HG03354 (cell line): ENCODE data around the gene RGS12.

Experiments
- ATAC-seq: cut with Tn5 transposase; IDR thresholded peaks from one replicate; pipeline ENCODE4 v1.9.1; 2021; ENCODE audit warnings: mild to moderate bottlenecking; ENCODE audit not compliant: unreplicated experiment, poor library complexity, severe bottlenecking

The RGS12 gene

GRCh38 chr4:3271131-3271530, 21.7 kb upstream of the RGS12 start:
- ATAC-seq: no peak

GRCh38 chr4:3276986-3277385, 15.8 kb upstream of the RGS12 start:
- no peak for ATAC-seq

- no peak for ATAC-seq
Observed at GRCh38 chr4:3280466-3280865, 12.4 kb upstream of the RGS12 start.

GRCh38 chr4:3283483-3283882, 9.3 kb upstream of the RGS12 start:
- no peak for ATAC-seq

GRCh38 chr4:3283916-3284315, 8.9 kb upstream of the RGS12 start:
- no peak for ATAC-seq

GRCh38 chr4:3284734-3285557, 7.9 kb upstream of the RGS12 start:
- ATAC-seq: no peak

GRCh38 chr4:3285558-3286334, 7.1 kb upstream of the RGS12 start:
- ATAC-seq: peak; percentile 91

GRCh38 chr4:3286335-3287175, 6.3 kb upstream of the RGS12 start:
- no peak for ATAC-seq

- ATAC-seq: no peak
Observed at GRCh38 chr4:3287271-3287971, 5.4 kb upstream of the RGS12 start.

- ATAC-seq: no peak
Observed at GRCh38 chr4:3287972-3288570, 4.8 kb upstream of the RGS12 start.

GRCh38 chr4:3288571-3289094, 4.2 kb upstream of the RGS12 start:
- no peak for ATAC-seq

GRCh38 chr4:3290476-3290875, 2.3 kb upstream of the RGS12 start:
- ATAC-seq: no peak

- no peak for ATAC-seq
Observed at GRCh38 chr4:3290889-3291321, 1.9 kb upstream of the RGS12 start.

GRCh38 chr4:3291411-3291968, 1.3 kb upstream of the RGS12 start:
- no peak for ATAC-seq

- peak; percentile 17 for ATAC-seq
Observed at GRCh38 chr4:3291969-3292570, 751 bp upstream of the RGS12 start.

GRCh38 chr4:3293401-3294391, 875 bp downstream of the RGS12 start:
- no peak for ATAC-seq
